ENCODE data around the gene NUMB. TPM values are rescaled to one million over a fixed set of nuclear protein-coding genes. Genes with fewer than 3 reads are reported as not detected.

NUMB gene
- total RNA-seq, 1 donor from 2014 or later: 32.1 TPM

DNA sequence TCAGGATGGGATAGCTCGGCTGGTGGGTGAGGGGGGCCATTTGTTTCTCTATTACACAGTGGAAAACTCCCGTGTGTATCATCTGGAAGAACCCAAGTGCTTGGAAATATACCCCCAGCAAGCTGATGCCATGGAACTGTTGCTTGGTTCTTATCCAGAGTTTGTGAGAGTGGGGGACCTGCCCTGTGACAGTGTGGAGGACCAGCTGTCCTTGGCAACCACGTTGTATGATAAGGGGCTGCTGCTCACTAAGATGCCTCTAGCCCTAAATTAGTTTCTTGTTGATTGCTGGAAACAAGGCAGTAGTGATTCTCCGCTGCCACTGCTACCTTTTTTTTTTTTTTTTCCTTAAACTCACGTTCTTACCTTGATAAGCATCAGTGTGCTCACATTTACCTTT lies 34.3 kb upstream of the NUMB start:
- Histone ChIP-seq H3K4me1 (peaks cover 48% of the 10 kb centered on the region), H3K4me3 (peak overlapping the region; percentile 84), H3K36me3 (peaks cover 26% of the 10 kb centered on the region), H3K9me3 (replicated peaks) (no peaks in the 10 kb centered on the region), H3K27ac (replicated peaks) (peak overlapping the region; percentile 27), H3K27me3 (ENCODE audit: low read depth) (no peaks in the 10 kb centered on the region)
- DNase-seq: no peak
- TF ChIP-seq CTCF (IDR thresholded peaks at IDR 0.05; ENCODE audit: borderline replicate concordance): no peak
- intact Hi-C loops (cut with micrococcal nuclease): no loop called here

DNA sequence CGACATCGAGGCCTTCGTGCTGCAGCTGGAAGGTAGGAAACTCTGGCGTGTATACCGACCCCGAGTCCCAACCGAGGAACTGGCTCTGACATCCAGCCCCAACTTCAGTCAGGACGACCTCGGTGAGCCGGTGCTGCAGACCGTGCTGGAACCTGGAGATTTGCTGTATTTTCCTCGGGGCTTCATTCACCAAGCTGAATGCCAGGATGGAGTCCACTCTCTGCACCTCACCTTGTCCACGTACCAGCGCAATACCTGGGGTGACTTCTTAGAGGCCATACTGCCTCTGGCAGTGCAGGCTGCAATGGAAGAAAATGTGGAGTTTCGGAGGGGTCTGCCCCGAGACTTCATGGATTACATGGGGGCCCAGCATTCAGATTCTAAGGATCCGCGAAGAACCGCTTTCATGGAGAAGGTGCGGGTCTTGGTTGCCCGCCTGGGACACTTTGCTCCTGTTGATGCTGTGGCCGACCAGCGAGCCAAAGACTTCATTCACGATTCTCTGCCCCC lies 33.8 kb upstream of the NUMB start:
- H3K4me3 ChIP-seq: peak overlapping the region; percentile 84
- peaks cover 48% of the 10 kb centered on the region for H3K4me1 ChIP-seq
- H3K9me3 ChIP-seq (replicated peaks): no peaks in the 10 kb centered on the region
- intact Hi-C loops (cut with micrococcal nuclease): no loop called here
- no peak for TF ChIP-seq CTCF (IDR thresholded peaks at IDR 0.05; ENCODE audit: borderline replicate concordance)
- H3K27ac ChIP-seq (replicated peaks): peak overlapping the region; percentile 96
- DNase-seq: no peak
- H3K36me3 ChIP-seq: peaks cover 20% of the 10 kb centered on the region
- no peaks in the 10 kb centered on the region for H3K27me3 ChIP-seq (ENCODE audit: low read depth)

- intact Hi-C loops (cut with micrococcal nuclease): no loop called here
- TF ChIP-seq CTCF (IDR thresholded peaks at IDR 0.05; ENCODE audit: borderline replicate concordance): no peak
These were observed 33.1 kb upstream of the NUMB start for GRCh38 chr14:73491256-73492042.

DNA sequence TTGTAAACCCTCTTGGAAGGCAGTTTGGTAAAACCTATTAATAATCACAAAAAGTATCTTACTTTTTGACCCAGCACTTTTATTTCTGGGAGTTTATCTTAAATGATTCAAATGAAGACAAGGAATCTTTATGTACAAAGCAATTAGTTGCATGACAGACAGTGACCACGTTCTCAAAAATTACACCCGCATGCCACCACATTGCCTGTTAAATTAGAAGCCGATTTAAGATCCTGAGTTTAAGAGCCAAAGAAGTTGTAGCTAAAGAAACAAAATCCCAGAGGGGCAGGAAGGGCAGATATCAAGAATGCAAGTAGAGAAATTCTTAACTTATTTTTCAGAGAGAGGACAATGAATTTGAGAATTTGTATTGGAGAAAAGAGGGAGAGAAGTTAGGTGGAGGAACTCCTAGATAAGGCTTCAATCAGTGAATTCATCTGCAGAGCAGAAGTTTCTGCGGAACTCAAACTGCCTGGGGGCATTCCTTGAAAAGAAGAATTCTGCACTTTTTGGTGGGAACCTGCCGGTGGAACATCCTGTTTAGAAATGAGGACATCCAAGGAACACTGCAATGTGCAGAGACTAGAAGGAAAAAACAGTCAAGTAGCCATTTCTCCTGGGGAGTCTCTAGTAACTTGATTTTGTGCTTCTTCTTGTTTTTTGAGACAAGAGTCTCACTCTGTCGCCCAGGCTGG lies 31.3 kb upstream of the NUMB start:
- intact Hi-C loops (cut with micrococcal nuclease): no loop called here
- DNase-seq: no peak
- H3K4me1 ChIP-seq: peaks cover 47% of the 10 kb centered on the region
- H3K9me3 ChIP-seq (replicated peaks): no peaks in the 10 kb centered on the region
- H3K27ac ChIP-seq (replicated peaks): no peak overlapping the region
- no peak overlapping the region for H3K4me3 ChIP-seq
- H3K36me3 ChIP-seq: peaks cover 5% of the 10 kb centered on the region
- H3K27me3 ChIP-seq (ENCODE audit: low read depth): no peaks in the 10 kb centered on the region
- no peak for TF ChIP-seq CTCF (IDR thresholded peaks at IDR 0.05; ENCODE audit: borderline replicate concordance)

More at GRCh38 chr14:73491256-73492042, 33.1 kb upstream of the NUMB start:
- peaks cover 48% of the 10 kb centered on the region for H3K4me1 ChIP-seq
- DNase-seq: peak; percentile 55
- peaks cover 15% of the 10 kb centered on the region for H3K36me3 ChIP-seq
- peak overlapping the region; percentile 96 for H3K27ac ChIP-seq (replicated peaks)
- H3K4me3 ChIP-seq: peak overlapping the region; percentile 84
- no peaks in the 10 kb centered on the region for H3K27me3 ChIP-seq (ENCODE audit: low read depth)
- H3K9me3 ChIP-seq (replicated peaks): no peaks in the 10 kb centered on the region

GRCh38 chr14:73478684-73479083 lies 20.3 kb upstream of the NUMB start:
- intact Hi-C loops (cut with micrococcal nuclease): loop anchor here (10.0 kb wide), 1 partner anchor 304 kb away; no protein-coding TSS in a partner anchor

More at GRCh38 chr14:73478684-73479083, 20.3 kb upstream of the NUMB start:
- no peaks in the 10 kb centered on the region for H3K27me3 ChIP-seq (ENCODE audit: low read depth)
- no peak overlapping the region for H3K27ac ChIP-seq (replicated peaks)
- no peak overlapping the region for H3K4me3 ChIP-seq
- DNase-seq: no peak
- no peaks in the 10 kb centered on the region for H3K4me1 ChIP-seq
- TF ChIP-seq CTCF (IDR thresholded peaks at IDR 0.05; ENCODE audit: borderline replicate concordance): no peak
- no peaks in the 10 kb centered on the region for H3K9me3 ChIP-seq (replicated peaks)
- no peaks in the 10 kb centered on the region for H3K36me3 ChIP-seq

Data from left ventricle myocardium inferior (tissue), 1 donor.